ENCODE data around the gene KCTD10.

DNA sequence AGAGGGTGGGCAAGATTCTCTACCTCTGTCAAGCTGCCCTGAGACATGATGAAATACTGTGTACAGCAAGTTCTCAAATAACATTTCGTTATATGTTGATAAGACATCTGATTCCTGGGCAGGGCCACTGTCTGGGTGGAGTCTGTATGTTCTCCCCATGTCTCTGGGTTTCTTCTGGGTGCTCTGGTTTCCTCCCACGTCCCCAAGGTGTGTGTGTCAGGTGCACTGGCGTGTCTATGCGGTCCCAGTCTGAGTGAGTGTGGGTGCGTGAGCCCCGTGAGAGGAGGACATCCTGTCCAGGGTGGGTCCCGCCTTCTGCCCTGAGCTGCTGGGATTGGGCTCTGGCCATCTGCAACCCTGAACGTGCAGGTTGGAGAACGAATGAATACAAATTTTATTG, 29.6 kb downstream of the KCTD10 start:
- TF ChIP-seq, protein P1, sequence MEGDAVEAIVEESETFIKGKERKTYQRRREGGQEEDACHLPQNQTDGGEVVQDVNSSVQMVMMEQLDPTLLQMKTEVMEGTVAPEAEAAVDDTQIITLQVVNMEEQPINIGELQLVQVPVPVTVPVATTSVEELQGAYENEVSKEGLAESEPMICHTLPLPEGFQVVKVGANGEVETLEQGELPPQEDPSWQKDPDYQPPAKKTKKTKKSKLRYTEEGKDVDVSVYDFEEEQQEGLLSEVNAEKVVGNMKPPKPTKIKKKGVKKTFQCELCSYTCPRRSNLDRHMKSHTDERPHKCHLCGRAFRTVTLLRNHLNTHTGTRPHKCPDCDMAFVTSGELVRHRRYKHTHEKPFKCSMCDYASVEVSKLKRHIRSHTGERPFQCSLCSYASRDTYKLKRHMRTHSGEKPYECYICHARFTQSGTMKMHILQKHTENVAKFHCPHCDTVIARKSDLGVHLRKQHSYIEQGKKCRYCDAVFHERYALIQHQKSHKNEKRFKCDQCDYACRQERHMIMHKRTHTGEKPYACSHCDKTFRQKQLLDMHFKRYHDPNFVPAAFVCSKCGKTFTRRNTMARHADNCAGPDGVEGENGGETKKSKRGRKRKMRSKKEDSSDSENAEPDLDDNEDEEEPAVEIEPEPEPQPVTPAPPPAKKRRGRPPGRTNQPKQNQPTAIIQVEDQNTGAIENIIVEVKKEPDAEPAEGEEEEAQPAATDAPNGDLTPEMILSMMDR (IDR thresholded peaks at IDR 0.05) = no peak
- TF ChIP-seq POLR2AphosphoS5 (IDR thresholded peaks at IDR 0.05) (no peak), POLR2A (IDR thresholded peaks at IDR 0.05) (no peak), EP300 (IDR thresholded peaks at IDR 0.05) (no peak)
